ENCODE data around the gene UBXN1.

UBXN1 gene, protein sequence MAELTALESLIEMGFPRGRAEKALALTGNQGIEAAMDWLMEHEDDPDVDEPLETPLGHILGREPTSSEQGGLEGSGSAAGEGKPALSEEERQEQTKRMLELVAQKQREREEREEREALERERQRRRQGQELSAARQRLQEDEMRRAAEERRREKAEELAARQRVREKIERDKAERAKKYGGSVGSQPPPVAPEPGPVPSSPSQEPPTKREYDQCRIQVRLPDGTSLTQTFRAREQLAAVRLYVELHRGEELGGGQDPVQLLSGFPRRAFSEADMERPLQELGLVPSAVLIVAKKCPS

DNA sequence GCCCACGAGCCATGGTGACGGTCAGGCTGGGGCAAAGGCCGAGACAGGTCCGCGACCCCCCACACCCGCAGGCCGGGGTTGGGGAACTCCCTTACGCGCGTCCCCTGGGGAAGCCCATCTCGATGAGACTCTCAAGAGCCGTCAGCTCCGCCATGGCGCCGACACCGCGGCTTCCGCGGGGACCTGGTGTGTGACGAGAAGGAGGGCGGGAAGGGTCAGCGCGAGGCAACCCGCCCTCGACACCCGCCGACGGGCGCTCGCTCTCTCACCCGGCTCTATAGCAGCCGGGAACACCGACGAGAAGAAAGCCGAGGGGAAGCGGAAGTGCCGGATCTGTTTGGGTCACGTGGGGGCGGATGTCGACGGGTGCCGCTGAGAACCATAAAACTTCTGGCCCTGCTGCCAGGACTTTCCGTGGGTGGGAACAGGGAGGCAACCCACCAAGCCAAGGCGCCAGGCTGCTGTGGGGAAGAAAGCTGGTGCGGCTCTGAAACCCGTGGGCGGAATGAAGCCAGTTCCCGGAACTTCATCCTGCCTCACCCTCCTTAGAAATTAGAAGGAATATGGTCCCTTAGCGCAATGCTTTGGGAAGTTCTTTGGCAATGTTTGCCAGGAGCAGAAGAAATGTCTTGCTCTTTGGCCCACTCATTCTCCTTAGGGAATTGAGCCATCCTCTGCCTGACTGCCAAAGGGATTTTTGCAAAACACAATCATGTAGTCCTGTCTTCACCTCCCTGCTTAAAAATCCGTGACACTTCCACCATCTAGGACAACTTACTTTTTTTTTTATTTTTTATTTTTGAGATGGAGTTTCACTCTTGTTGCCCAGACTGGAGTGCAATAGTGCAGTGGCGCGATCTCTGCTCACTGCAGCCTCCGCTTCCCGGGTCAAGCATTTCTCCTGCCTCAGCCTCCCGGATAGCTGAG is at the start of gene UBXN1:
UBXN1 (minus strand) TSS at position 304 of the 927 bp plus-strand sequence; CDS start at position 154, 150 bp downstream.
- DNase-seq (ENCODE audit: low spot score): peak; percentile 95

- peak; percentile 85 for DNase-seq (ENCODE audit: low spot score)
Observed at GRCh38 chr11:62728171-62728988, 49.5 kb upstream of the UBXN1 start, which contains the start of gene TTC9C. TSS of gene TTC9C (plus strand) at chr11:62728486. CDS start at chr11:62728849, 363 bp downstream.

GRCh38 chr11:62727872-62728170 is 48.9 kb upstream of the UBXN1 start:
- DNase-seq (ENCODE audit: low spot score): peak; percentile 92

DNA sequence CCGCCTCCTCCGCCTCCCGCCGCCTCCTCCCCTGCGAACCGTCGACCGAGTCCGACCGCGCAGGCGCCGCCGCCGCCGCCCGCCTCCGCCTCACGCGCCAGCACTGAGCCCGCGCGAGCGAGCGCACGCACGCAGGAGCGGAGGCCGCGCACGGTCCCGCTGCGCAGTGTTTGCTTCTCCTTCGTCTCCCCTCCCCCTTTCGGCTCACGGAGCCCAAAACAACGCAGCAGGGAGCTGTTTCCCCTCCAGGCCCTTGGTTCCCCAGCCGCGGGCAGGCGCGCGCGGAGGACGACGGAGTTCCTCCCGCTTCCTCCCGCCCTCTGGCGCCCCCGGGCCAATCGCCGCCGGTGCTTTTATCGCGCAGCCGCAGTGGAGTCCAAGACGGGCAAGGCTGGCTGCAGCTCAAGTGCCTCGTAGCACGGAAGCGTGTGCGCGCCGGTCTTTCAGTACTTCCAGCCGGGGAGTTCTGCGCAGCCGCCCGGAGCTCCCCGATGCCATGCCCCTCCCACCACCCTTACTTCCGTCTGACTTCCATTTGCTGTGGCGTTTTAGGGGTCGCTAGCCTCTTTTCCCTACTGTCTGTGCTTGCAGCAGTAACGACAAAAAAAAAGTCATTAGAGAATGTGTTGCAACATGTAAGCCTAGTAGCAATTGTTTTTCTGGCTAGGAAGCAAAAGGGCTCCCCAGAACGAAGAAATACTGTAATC is 48.4 kb upstream of the UBXN1 start, which contains the start of gene HNRNPUL2:
HNRNPUL2 (minus strand) TSS at position 293 of the 707 bp plus-strand sequence. CDS start 301 bp downstream, outside the sequence.
- DNase-seq (ENCODE audit: low spot score): peak; percentile 99

GRCh38 chr11:62726915-62727164 is 48.0 kb upstream of the UBXN1 start:
- no peak for DNase-seq (ENCODE audit: low spot score)

DNA sequence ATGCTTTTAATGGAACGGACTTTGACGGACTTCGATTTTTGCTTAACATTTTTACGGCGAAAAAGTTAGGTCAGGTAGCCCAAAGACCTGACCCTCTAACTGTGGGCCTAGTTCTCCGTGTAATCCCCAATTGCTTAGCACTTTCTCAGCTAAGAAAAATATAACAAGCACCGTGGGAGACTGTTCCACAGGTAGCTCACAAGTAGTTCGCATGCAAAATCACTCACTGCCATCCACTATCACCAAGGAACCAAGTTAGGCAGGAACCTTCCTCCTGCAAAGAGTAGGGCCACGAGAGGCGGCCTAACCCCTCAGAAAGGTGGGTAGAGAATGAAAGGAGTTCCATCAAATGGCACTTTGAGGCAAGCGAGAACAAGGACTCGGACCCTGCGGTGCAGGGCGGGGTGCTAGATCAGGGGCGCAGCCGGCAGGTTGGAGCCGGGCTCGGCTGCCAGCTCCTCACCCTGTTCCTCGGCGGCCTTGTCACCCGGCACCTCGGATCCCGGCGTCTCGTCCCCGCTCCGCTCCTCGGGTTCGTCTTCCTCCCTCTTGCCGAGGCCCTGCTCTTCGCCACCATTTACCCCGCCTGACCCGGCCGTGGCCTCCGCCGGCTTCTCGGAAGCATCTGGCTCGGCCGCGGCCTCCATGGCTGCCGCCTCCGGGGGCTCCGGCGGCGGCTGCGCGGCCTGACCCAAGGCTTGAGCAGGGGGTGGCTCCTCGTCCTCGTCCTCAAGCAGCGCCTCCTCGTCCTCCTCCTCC is 47.5 kb upstream of the UBXN1 start:
- no peak for DNase-seq (ENCODE audit: low spot score)

- DNase-seq (ENCODE audit: low spot score): no peak
Observed at GRCh38 chr11:62725646-62726045, 46.8 kb upstream of the UBXN1 start.

DNA sequence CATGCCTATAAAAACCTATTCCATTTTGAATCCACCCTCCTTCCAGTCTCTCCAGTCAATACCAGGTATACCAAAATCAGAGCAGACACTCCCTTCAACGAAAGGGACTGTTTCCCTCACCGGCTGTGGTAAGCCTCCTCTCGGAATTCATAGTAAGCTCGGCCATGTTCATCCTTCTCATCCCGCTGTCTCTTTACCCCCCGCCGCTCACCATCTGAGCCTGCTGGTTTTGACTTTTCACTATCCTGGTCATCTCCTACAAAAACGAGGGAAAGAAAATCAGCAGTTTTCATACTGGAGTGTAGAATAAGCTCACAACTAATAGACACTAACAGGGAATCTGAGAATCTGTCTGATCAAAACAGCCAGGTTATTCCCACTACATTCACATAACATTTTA is 45.3 kb upstream of the UBXN1 start:
- no peak for DNase-seq (ENCODE audit: low spot score)

- DNase-seq (ENCODE audit: low spot score): peak; percentile 19
Observed at GRCh38 chr11:62721994-62722393, 43.1 kb upstream of the UBXN1 start.

GRCh38 chr11:62719302-62719978 is 40.6 kb upstream of the UBXN1 start:
- DNase-seq (ENCODE audit: low spot score): no peak

DNA sequence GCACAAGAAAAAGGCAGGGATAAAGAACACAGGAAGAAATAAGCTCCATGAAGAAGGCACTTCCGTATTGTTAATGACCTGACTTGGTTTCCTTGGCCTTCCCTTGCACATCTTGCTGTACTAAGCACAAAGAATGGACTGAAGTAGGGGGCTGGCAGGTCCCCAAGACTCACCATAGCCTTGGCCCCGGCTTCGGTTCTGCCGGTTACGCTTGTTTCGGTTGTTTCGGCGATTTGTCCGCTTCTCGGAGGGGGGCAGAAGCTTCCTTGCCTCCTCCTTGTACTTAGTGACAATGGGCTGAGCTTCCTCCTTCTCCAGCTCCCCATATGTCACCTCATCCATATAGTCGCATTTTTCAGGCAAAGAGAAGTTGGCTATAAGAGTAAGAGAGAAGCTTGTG is 37.9 kb upstream of the UBXN1 start:
- no peak for DNase-seq (ENCODE audit: low spot score)

DNA sequence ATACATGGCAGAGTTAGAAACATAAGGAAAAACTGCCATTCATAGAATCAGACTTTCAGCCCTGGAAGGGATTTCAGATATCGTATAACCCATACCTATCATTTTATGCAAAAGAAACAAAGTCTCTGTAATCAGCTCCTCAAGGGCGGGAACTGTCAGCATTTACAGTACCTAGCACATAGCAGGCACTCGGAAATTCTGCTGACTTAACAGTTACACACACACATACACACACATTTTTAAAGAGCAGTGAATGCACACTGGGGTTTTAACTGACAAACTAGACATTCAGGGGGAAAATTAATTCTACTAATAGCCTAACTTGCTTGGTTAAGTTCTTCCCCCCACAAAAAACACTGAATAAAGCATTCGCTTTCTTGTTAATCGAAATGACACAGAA is 37.3 kb upstream of the UBXN1 start:
- DNase-seq (ENCODE audit: low spot score): no peak

- DNase-seq (ENCODE audit: low spot score): no peak
Observed at GRCh38 chr11:62715150-62716130, 36.6 kb upstream of the UBXN1 start.

DNA sequence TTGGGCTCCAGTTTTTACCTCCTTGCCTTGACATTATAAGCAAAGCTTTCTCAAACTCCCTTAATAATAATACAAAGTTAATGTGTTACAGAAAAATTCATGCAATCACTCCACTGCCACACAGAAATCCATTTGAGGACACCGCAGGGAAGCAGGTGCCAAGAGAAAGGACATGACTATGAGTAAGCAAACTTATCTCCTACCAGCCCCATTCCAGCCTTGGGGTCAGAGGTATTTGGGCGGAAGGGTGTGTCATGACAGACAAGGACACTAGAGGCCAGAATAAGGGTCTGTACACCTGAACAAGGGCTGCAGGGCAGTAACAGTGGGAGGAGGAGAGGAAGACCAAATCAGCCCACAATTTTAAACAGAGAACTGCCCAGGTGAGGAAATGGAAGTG is 34.5 kb upstream of the UBXN1 start:
- DNase-seq (ENCODE audit: low spot score): no peak

DNA sequence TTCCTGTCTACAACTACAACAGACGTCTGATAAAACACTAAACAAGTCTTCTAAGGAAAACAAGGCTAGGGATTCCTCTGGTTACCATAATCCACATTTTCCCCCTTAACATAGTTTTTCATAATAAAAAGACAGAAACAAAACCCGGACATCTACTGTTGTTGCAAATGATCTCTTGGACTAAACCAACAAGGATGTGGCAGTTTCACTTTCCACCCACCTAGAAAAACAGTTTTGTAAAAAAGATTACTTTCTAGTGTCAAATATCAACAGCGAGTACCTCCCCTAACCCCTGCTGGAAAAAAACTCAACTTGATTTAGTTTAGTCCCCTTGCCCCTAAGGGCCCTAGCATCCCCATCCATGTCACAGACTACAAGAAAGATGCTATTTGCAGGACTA is 34.0 kb upstream of the UBXN1 start:
- no peak for DNase-seq (ENCODE audit: low spot score)

DNA sequence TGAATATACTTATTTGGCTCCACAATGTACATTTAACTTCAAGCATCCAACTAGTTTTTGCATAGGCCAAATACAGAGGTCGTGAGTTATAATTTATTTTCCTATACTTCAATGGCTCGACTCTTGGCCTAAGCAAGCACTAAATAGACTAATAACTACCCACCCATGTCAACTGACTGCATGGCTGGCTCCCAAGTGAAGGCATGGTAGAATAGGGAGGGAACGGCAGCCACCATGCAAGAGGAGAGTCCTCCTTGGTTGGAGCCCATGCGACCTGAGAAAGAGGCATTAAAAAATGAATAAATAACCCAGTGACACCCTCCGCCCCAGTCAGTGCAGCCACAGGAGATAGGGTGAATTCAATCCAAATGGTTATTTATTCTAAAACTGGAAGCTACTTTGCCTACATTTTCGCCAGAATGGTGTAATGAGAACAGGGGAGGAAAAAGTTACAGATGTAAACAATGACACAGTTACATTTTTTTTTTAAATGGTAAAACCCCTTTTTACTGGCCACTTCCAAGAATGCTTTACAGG is 33.5 kb upstream of the UBXN1 start:
- no peak for DNase-seq (ENCODE audit: low spot score)

DNA sequence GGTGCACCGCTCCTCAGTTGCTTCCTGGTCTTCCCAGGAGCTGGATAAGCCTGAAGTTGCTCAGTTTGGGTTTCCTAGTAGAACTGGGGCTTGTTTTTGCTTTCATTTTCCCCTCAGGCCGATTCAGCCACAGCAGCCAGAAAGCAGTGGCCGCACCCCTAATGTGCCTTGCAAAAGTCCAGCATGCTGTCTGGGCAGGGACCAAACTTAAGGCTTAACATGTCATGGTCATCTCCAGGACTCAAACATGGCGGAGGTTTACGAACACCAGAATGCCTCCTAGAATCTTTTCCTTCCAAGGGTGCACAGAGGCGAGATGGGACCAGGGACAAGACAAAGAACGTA is 31.1 kb upstream of the UBXN1 start:
- peak; percentile 52 for DNase-seq (ENCODE audit: low spot score)

GRCh38 chr11:62709247-62710000 is 30.6 kb upstream of the UBXN1 start:
- DNase-seq (ENCODE audit: low spot score): peak; percentile 96

Data from hepatic stellate cell (primary cell).